Tongue (tissue), 2 donors: Measurements from ENCODE around the gene RPS5. TPM values are rescaled to one million over a fixed set of nuclear protein-coding genes. Genes with fewer than 3 reads are reported as not detected.
"Not testable (repeated sequence)": the region's sequence is repeated elsewhere in the genome, so short reads cannot be mapped to it uniquely, and the experiment has no call there.

Source experiments
- DNase-seq: peaks from one replicate; pipeline ENCODE4 v3.0.0-alpha.2; 2015
- total RNA-seq: library from RNA; depleted of rRNA; stranded (reverse); fragments of >200 nt; gene quantifications from one replicate; pipeline ENCODE4 v1.2.3, GENCODE V29; 2014

Gene RPS5
- 1,593 TPM for total RNA-seq

DNA sequence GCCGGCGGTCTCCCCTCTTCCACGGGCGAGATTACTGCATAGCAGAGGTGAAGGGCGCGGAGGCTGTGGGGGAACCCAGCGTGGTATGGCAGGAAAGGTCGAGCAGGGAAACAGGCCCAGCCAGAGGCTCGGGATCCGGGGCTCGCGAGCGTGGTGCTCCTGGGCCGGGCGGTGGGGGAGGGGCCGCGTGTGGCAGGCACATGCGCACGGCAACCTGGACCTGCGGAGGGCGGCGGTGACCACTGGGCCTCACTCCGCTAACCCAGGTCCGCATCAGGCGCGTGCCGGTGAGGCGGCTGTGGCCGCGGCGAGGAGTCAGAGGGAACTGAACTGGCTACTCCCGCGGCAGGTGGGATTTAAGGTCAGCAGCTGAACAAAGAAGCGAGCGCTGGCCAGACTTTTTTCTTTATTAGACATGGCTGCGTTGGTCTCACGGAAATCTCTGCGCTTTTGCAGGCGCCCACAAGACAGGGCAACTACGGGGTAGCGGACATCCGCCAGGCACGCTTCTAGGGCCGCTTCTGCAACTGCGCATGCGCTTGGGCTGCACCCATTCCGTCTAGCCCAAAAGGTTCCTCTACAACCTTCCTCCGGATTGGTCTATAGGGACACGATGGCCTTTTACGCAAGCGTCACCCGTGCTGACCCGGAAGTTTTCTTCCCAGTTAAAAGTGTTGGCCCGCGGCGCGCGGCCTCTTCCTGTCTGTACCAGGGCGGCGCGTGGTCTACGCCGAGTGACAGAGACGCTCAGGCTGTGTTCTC is at the start of gene RPS5:
RPS5 (plus strand) TSS at position 694 of the 762 bp plus-strand sequence. CDS start 869 bp downstream, outside the sequence.
- peak; percentile 99 for DNase-seq

DNA sequence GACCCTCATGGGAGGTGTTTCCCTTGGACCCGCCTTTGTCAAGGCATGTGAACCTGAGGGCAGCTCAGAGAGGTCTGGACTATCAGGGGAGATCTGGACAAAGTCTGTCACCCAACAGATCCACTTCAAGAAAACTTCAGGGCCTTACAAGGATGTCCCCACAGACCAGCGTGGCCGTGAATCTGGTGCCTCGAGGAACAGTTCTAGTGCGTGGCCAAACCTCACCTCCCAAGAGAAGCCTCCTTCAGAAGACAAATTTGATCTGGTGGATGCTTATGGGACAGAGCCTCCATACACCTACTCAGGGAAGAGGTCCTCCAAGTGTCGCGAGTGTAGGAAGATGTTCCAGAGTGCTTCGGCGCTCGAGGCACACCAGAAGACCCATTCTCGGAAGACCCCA is 48.7 kb upstream of the RPS5 start:
- no peak for DNase-seq

DNA sequence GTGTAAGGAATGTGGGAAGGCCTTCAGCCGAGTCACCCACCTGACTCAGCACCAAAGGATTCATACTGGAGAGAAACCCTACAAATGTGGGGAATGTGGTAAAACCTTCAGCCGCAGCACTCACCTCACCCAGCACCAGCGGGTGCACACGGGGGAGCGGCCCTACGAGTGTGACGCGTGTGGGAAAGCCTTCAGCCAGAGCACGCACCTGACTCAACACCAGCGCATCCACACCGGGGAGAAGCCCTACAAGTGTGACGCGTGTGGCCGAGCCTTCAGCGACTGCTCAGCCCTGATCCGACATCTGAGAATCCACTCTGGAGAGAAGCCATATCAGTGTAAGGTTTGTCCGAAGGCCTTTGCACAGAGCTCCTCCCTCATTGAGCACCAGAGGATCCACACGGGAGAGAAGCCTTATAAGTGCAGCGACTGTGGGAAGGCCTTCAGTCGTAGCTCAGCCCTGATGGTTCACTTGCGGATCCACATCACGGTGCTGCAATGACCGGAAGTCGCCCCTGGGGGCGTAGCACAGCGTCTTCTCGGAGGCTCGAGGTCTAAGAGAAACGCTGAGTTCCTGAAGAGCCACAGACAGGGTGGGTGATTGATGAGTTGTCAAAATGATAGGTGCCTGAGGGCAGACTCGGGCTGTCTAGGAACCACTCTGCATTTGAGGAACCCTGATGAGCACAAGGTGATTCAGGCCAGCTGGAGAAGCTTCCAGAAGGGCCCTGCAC is 48.1 kb upstream of the RPS5 start:
- DNase-seq: no peak

- DNase-seq: no peak
Measured at GRCh38 chr19:58345558-58345957, 41.5 kb upstream of the RPS5 start.

DNA sequence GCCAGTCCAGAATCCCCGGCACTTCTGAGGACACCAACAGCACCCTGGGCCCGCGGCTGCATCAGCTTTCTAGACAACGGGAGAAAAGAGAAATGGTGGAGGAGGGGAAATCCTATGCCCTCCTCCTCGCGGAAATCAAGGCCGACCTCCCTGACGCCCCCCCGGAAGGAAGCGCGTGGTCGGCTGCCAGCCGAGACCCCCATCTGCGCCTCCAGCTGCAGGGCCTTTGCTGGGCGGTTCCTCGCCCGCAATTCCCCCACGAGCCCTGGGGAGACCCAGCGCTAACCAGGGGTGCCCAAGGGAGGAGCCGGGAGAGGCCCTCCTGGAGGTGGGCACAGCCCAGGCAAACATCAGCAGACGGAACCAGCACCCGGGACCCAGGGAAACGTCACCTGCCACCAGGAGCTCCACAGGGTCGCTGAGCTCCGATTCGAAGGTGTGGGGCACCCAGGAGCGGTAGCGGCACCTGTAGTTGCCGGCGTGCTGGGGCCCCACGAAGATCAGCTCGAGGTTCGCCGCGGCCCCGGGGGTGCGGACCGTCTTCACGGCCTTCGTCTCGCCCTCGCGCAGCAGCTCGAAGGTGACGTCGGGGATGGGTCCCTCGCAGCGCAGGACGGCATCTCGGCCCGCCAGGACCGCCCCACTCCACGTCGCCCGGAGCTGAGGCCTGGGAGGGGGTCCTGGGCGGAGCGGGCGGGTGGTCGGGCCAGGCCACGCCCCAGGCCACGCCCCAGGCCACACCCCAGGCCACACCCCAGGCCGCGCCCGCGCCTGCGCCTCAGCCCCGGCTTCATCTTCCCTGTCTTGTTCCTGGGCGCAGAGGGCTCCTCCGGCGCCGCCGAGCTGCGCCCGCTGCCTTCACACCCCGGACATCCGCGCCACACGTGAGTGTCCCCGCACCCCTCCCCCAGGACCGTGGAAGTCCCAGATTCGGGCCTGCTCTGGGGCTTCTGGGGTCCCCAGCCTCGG is 39.8 kb upstream of the RPS5 start:
- peak; percentile 63 for DNase-seq

- not testable (repeated sequence) for DNase-seq
Measured at GRCh38 chr19:58348080-58348479, 39.0 kb upstream of the RPS5 start.

DNA sequence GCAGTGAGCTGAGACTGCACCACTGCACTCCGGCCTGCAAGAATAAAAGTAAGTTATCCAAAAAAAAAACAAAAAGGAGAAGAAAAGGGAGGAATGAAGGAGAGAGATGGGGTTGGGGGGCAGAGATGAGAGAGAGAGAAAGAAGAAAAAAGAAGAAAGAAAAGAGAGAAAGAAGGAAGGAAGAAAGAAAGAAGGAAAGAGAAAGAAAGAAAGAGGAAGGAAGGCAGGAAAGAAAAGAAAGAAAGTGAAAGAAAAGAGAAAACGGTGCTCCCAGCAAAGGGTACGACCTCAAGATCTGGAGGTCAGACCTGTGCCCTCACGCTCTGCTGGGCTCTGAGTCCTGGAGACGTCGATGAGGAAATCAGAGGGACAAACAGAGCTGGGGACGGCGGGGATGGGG is 37.5 kb upstream of the RPS5 start:
- DNase-seq: no peak

DNA sequence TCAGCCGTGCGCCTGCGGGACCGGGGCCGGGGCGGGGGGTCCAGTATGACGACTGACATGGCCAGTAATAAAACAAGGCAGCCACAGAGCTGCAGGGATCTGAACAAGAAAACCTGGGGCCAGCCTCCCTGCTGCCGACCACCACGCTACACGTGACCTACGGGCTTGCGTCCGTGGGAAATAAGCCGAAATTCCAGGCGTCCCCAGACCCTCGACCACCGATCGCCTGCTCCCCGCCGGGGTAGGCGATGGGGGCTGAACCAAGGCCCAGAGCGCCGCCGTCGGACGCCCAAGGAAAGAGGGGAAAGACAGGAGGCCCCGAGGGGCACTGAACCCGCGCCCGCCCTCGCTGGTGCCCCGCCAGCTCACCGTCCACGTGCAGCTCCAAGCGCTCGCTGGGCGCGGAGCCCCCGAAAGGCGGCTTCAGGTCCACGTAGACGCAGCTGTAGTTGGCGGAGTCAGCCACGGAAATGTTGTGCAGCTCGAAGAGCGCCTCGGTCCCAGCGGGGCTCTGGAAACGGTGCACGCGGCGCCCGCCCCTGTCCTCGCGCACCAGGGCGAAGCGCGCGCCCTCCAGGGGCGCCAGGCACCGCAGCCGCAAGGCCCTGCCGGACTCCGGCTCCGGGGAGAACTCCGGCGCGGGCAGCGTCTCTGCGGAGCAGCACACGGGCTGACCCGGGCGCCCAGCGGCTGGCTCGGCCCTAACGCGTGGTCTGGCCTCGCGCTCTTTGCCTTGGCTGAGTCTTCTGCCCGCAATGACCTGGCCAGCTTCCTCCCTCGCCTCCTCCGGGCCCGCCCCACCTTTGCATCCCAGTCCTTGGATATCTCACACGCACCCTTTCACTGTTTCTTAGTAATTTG is 36.8 kb upstream of the RPS5 start:
- no peak for DNase-seq

GRCh38 chr19:58350871-58351557 is 36.1 kb upstream of the RPS5 start:
- DNase-seq: no peak

GRCh38 chr19:58351558-58351878 is 35.6 kb upstream of the RPS5 start:
- no peak for DNase-seq

DNA sequence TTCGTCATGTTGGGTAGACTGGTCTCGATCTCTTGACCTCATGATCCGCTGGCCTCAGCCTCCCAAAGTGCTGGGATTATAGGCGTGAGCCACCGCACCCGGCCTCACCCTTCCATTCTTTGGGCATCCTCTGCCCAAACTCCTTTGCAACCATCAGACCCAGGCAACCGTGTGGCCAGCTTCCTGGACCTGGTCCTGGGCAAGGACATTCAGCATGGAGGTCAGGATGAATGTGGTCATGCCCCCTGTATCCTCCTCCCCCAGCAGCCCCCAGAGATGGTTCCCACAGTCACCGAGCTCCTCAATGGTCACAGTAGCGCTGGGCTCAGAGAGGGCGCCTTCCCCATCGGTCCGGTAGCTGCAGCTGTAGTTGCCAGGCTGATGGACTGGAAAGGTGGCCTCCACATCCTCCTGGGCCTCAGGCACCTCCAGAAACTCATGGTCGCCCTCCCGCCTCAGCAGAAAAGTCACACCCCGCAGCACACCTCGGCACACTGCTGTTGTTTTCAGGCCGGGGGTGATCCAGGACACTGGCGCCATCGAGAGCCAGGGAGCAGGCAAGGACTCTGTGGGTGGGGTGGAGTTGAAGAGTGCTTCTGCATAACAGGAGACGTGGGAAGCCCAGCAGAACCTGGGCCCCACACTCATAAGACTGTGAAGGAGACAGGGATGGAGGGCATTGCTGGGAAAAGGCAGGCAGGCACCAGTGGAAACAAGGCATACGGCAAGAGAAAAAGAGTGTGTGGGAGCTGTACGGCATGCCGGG is 34.9 kb upstream of the RPS5 start:
- DNase-seq: no peak

DNA sequence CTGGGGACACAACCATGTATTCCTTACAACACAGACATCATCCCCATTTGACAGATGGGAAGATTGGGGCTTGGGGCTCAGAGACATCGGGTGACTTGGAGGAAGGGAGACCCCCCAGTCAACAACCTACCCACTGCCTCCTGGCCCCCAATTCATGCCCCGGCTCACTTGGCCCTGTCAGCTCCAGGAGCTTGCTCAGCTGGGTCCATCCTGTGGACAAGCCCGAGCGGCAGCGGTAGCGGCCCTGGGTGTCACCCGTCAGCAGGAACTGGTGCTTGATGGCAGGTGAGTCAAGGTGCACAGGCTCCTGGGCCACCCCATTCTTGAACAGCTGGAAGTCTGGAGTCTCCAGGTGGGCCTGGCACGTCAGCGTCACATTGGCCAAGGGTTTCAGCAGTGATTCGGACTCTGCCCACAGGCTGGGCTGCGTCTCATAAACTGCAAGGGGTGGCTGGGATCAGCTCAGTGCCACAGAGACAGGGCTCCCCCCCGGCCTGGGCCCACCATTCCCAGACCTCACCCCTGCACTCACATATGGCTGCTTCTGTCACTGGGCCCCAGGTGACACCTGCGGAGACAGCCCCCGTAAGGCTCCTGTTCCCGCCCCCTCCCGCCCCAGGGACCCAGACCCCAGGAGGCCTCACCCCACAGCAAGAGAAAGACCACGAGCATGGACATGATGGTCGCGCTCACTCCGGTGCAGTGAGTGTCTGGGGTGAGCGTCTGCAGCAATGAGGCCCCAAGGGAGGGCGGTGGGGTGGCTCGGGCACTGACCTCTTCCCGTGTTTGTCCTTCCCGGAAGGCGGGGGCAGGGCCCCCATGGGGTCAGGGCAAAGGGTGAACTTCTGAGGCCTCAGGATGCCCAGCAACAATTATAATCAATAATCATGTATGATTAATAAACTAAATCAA is 34.1 kb upstream of the RPS5 start, which contains the start of gene A1BG:
A1BG (minus strand) TSS at position 733 of the 912 bp plus-strand sequence; CDS start at position 678, 55 bp downstream.
- DNase-seq: no peak

GRCh38 chr19:58353717-58354477 is 33.2 kb upstream of the RPS5 start:
- no peak for DNase-seq

- no peak for DNase-seq
Measured at GRCh38 chr19:58354478-58355030, 32.5 kb upstream of the RPS5 start.

DNA sequence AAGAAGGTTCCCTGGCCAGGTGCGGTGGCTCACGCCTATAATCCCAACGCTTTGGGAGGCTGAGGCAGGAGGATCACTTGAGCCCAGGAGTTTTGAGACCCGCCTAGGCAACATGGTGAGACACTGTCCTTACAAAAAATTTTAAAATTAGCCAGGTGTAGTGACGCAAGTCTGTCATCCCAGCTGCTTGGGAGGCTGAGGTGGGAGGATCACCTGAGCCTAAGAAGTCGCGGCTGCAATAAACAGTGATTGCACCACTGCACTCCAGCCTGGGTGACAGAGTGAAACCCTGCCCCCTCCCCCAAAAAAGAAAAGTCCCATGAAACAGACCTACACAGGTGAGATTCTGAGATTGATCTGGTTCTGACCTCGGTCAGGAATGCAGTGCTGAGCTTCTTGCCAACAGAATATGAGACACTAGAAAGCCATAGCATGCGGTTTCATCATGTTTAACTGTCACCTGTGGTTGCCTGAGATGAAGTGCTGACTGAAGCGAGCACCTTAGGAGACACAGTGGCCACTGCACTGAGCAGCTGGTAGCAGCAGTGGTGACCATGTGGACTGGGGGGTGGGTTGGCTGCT is 31.8 kb upstream of the RPS5 start:
- no peak for DNase-seq

- DNase-seq: peak; percentile 51
Measured at GRCh38 chr19:58355908-58356765, 30.9 kb upstream of the RPS5 start.
